Stimulated activated naive B cell treated with anti-CD40 and anti-IgM and Interleukin-4, amounts not matched to agents 10 μg/mL and 1 μg/mL and 100 μg/mL, for 72 hours (primary cell): ENCODE data around the gene INSYN2A.

Experiments used
- ATAC-seq, 2 donors: fragments of 150-1000 bp; cut with Tn5 transposase; replicated peaks; 2 replicates each; pipeline ENCODE4 v1.10.0; 2021; ENCODE audit warnings: moderate library complexity in 1 of 2
- DNase-seq: peaks from one replicate; pipeline ENCODE4 v3.0.0; 2021
- H3K27ac Mint-ChIP-seq: one replicate; pipeline ENCODE4 v1.8.0; 2022; ENCODE audit warnings: mild to moderate bottlenecking, mixed read lengths
- H3K27me3 Mint-ChIP-seq, 2 donors: one replicate each; pipeline ENCODE4 v1.8.0; 2022; ENCODE audit warnings: mixed read lengths in 2 of 2
- H3K36me3 Mint-ChIP-seq, 2 donors: one replicate each; pipeline ENCODE4 v1.8.0; 2022; ENCODE audit warnings: mixed read lengths in 2 of 2, mild to moderate bottlenecking in 1 of 2
- H3K4me1 Mint-ChIP-seq, 2 donors: one replicate each; pipeline ENCODE4 v1.8.0; 2022; ENCODE audit warnings: mixed read lengths in 2 of 2, mild to moderate bottlenecking in 1 of 2
- H3K4me3 Mint-ChIP-seq, 2 donors: one replicate each; pipeline ENCODE4 v1.8.0; 2022; ENCODE audit warnings: mild to moderate bottlenecking in 2 of 2, mixed read lengths in 2 of 2, moderate library complexity in 1 of 2
- H3K9me3 Mint-ChIP-seq, 2 donors: one replicate each; pipeline ENCODE4 v1.8.0; 2022; ENCODE audit warnings: mixed read lengths in 2 of 2, mild to moderate bottlenecking in 1 of 2

Gene INSYN2A, protein sequence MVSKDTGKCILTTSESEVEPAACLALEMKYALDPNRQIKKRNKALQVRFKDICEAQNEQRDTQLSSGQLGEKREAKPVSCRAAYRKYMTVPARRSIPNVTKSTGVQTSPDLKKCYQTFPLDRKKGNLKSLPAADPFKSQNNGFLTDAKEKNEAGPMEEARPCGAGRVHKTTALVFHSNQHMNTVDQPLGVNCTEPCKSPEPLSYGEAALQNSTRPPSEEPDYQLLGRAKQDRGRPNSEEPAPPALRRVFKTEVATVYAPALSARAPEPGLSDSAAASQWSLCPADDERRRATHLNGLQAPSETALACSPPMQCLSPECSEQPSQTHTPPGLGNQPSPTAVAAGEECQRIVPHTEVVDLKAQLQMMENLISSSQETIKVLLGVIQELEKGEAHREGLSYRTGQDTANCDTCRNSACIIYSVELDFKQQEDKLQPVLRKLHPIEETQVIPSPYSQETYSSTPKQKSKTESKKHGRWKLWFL

DNA sequence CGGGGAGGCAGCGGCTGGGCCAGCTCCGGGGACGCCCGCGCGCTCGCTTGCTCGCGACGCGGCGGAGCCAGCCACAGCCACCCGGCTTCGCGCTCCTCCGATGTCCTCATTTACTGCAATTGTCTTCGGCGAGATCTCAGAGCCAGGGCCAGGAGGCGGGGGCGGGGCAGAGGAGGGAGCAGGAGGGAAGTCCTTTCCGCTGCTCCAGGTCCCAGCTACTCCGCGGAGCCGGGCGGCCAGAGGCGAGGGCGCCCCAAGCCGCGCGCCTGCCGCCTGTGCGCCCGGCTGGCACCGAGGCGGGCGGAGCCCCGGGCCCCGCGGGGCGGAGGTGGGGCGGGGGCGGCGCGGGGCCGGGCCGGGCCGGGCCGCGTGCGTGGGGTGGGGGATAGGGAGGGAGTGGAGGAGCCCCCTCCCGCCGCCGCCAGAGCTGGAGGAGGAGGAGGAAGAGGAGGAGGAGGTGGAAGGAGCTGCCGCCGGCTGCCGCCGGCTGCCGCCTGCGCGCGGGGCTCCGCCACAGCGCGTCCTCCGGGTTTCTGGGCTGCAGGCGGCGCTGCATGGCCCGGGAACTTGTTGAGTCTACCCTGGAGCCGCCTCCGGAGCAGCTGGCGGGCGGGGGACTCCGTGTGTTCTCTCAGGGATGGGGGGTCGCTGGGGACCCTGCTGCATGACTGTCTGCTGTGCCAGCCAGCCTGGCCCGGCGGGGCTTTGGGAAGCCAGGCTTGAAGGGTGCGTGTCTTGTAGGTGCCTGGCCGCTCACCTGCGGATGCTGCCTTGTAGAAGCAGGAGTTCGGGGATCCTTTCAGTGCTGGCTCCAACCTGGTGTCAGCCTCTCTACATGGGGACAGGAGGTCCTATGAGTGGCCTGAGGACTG lies at the start of gene INSYN2A:
TSS of gene INSYN2A (minus strand) at position 310 of the 872 bp plus-strand sequence. CDS start 20,196 bp downstream, outside the sequence.
- Mint-ChIP-seq H3K27ac (no peak within 1 kb of the TSS), H3K9me3 (no peaks in the 10 kb centered on the region), H3K27me3 (peaks cover 30 to 31% of the 10 kb centered on the region in 2 donors), H3K4me1 (no peaks in the 10 kb centered on the region), H3K36me3 (no peaks in the 10 kb centered on the region), H3K4me3 (no peak within 1 kb of the TSS)
- DNase-seq (no peak), ATAC-seq (no peak)

DNA sequence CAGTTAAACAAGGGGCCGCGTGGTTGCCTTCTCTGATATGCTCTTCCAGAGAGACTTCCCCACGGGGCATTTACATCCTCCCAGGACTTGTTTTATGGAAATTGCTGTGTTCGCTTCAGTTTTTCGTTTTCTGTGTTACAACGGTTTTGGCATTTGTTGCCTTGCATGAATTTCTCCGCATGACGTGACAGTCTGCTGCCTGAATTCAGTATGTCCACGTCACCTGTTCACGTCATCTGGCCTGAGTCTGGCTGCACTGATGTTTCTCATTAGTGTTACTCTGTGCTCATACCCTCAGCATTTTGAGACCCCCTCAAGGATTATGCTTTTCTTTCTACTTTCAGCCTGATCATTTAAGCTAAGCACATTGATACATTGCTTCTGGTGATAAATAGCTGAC lies 49.1 kb upstream of the INSYN2A start:
- Mint-ChIP-seq H3K4me1 (no peaks in the 10 kb centered on the region), H3K27ac (no peak overlapping the region), H3K27me3 (peaks cover 0 to 10% of the 10 kb centered on the region in 2 donors), H3K4me3 (no peak overlapping the region), H3K9me3 (no peaks in the 10 kb centered on the region), H3K36me3 (no peaks in the 10 kb centered on the region)
- DNase-seq = no peak
- no peak for ATAC-seq

DNA sequence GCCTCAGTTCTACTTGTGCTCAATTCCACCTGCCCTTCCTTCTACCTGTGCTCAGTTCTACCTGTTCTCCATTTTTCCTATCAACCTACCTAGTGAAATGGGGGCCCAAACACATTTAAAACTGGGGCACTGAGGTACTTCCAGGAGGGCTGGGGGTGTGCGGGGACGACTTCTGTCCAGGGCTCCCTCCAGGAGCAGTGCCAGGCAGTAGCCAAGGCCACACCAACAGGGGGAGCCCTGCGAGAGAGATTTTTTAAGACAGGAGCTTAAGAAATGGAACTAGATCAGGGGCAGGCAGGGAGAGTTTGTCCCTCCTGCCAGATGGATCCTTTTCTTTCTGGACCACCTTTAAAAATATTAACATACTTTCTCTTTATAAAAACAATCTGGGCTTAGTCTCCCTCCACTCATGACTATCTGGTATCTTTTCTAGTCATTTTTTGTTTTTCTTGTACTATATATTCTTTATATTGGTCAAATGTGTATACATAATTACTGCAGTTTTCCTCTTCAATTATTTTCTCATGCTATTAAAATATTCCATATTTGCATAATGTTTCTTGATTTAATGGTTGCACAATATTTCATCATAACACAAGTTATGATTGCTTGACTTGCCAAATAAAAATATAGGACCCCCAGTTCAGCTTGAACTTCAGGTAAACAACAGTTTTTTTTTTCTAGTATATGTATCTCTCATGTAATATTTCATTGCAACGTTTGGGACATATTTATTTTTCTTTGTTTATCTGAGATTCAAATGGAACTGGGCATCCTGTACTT lies 47.3 kb upstream of the INSYN2A start:
- Mint-ChIP-seq H3K27me3 (peaks cover 0 to 10% of the 10 kb centered on the region in 2 donors), H3K4me1 (no peaks in the 10 kb centered on the region), H3K4me3 (no peak overlapping the region), H3K9me3 (no peaks in the 10 kb centered on the region), H3K36me3 (no peaks in the 10 kb centered on the region), H3K27ac (no peak overlapping the region)
- DNase-seq (no peak), ATAC-seq (peak; percentile 33 to 38)

DNA sequence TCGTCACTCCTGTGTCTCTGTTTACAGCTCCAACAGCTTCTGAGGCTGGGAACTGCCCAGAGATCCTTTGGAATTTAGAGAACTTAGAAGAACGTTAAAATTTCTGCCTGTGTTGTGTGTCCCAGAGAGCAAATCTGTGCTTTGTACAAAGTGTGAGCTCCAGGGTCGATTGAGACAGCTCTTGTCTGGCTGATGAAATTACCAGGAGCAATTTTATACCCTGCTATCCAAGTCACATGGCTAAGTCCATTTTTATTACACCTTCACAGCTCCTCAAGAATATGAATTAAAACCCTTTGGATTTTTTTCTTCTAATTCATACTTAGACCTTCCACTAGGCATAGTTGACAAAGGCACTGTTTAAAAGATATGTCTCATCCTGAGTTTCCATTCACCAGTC lies 46.5 kb upstream of the INSYN2A start:
- no peak for ATAC-seq
- H3K4me1 Mint-ChIP-seq = no peaks in the 10 kb centered on the region
- H3K4me3 Mint-ChIP-seq = no peak overlapping the region

DNA sequence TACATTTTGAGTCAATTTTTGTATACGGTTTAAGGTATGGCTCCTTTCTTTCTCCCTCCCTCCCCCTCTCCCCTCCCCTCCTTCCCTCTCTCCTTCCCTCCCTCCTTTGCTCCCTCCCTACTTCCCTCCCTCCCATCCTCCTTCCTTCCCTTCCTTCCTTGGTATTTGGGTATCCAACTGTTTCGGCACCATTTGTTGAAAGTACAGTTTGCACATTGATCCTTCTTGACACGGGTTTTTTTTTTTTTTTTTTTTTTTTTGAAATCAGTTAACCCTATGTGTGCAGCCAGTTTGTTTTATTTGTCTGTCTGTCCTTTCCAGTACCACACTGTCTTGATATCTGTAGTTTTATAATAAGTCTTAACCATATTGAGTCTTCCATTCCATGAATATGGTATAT lies 39.9 kb upstream of the INSYN2A start:
- Mint-ChIP-seq H3K27ac (no peak overlapping the region), H3K4me3 (no peak overlapping the region), H3K4me1 (no peaks in the 10 kb centered on the region), H3K36me3 (no peaks in the 10 kb centered on the region), H3K27me3 (peaks cover 0 to under 1% of the 10 kb centered on the region in 2 donors), H3K9me3 (no peaks in the 10 kb centered on the region)
- DNase-seq (no peak), ATAC-seq (no peak)

More for the DNA sequence above, 46.5 kb upstream of the INSYN2A start:
- Mint-ChIP-seq H3K27me3 (peaks cover 0 to 10% of the 10 kb centered on the region in 2 donors), H3K27ac (no peak overlapping the region), H3K36me3 (no peaks in the 10 kb centered on the region), H3K9me3 (no peaks in the 10 kb centered on the region)
- no peak for DNase-seq

DNA sequence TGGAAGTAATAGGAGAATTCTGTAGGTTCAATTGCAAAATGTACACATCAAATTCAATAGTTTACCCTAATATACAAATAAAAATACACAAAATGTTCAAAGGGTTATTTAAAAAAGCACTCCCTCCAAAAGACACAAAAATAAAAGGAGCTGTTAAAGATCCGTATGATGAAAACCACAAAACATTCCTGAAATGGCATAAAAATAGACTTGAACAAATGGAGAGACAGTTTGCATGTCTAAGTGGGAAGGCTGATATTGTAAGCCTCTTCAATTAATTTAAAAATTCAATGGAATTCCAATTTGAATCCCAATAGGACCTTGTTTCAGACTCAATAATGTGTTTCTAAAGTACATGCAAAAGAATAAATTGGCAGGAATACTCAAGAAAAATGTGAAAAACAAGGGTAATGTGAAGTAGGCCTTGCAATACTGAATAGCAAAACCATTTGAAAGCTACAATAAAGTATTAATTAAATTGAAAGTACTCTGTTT lies 38.0 kb upstream of the INSYN2A start:
- ATAC-seq (no peak), DNase-seq (no peak)
- Mint-ChIP-seq H3K27ac (no peak overlapping the region), H3K4me1 (no peaks in the 10 kb centered on the region), H3K36me3 (no peaks in the 10 kb centered on the region), H3K4me3 (no peak overlapping the region), H3K27me3 (no peaks in the 10 kb centered on the region), H3K9me3 (no peaks in the 10 kb centered on the region)

DNA sequence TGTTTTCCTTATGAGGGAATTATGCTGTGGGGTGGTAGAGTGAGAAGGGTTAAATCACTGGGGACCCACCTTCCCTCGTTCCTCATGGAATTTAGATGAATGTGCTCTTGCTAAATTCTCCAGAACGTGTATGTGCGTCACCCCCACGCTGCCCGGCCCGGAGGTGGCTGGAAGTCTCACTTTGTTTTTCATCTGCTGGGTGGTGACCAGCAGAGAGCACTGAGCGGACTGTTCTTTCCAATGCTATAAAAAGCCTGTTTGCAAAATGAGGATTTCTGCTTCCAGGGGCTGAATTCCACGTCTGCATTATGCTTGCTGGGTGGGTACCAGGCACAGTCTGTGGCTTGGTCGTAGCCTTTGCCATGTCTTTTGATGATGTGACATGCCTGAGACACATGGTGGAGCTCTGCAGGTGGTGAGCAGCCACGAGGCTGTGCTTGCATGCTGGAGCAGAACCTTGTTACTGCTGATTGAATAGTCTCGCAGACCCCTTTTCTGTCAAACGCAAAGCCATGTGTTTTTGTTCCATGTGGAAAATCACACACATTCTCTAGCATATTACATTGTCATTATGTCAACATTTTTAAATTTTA lies 31.9 kb upstream of the INSYN2A start:
- no peaks in the 10 kb centered on the region for H3K27me3 Mint-ChIP-seq
- ATAC-seq = no peak
- H3K36me3 Mint-ChIP-seq = no peaks in the 10 kb centered on the region
- H3K4me1 Mint-ChIP-seq = no peaks in the 10 kb centered on the region
- no peak overlapping the region for H3K4me3 Mint-ChIP-seq
- H3K27ac Mint-ChIP-seq = no peak overlapping the region
- no peak for DNase-seq
- peaks cover 0 to 5% of the 10 kb centered on the region in 2 donors for H3K9me3 Mint-ChIP-seq

DNA sequence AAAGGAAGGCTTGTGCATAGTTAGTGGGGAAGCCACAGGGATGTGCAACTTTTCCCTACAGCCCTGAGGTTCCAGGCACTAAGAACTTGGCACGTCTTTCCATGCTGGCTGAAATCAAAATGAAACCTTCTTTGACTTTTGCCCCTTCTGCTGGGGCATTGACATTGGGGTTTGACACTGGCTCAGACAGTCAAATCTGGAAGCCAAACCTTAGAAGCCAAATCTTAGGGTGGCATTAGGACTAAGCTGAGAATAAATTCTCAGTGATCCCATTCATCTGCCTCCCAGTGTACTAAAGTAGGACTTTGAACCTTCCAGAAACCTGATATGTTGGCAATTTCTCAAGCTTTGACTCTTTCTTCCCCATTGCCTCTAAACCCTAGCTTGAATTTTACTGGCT lies 31.3 kb upstream of the INSYN2A start:
- DNase-seq (no peak), ATAC-seq (no peak)
- Mint-ChIP-seq H3K4me1 (no peaks in the 10 kb centered on the region), H3K27ac (no peak overlapping the region), H3K9me3 (peaks cover 0 to 5% of the 10 kb centered on the region in 2 donors), H3K36me3 (no peaks in the 10 kb centered on the region), H3K4me3 (no peak overlapping the region), H3K27me3 (no peaks in the 10 kb centered on the region)

DNA sequence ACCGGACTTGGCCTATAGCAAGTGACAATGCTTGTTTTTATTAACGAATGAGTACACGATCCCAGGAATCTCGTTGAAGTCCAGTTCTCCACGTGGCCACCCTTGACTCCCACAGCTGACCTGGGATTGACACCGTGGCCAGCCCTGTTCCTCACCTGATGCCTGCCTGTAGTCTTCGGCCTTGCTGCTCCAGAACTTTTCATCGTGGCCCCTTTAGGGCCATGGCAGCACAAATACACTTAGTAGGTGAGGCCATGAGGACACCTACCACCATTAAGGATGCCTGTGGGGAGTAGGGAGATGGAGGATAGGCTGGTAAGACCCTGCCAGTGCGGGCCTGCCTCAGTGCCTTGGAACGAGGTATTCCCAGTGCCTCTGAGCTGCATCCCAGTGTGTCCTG lies 30.6 kb upstream of the INSYN2A start:
- no peak for DNase-seq
- H3K4me1 Mint-ChIP-seq = no peaks in the 10 kb centered on the region
- H3K4me3 Mint-ChIP-seq = no peak overlapping the region
- no peak overlapping the region for H3K27ac Mint-ChIP-seq
- H3K27me3 Mint-ChIP-seq = no peaks in the 10 kb centered on the region
- no peaks in the 10 kb centered on the region for H3K36me3 Mint-ChIP-seq
- H3K9me3 Mint-ChIP-seq = peaks cover 0 to 5% of the 10 kb centered on the region in 2 donors
- ATAC-seq = no peak

DNA sequence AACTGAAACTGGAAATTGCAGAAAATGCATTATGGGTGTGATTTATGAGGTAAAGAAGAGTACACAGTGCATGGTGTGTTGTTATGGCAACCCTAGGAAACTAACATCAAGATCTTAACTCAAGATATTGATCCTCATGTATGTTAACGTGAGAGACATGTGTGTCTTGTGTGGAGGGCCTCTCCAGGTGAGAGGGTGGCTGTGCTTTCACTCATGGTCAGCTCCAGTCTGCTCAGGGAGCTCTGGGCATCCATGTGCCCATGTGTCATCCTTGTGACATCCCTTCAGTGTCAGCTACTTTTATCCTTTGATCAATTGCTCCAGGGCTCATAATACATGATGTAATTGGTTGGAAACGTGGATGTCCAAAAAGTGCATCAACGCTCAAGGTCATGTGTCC lies 24.9 kb upstream of the INSYN2A start:
- Mint-ChIP-seq H3K4me3 (no peak overlapping the region), H3K27me3 (no peaks in the 10 kb centered on the region), H3K27ac (no peak overlapping the region), H3K4me1 (no peaks in the 10 kb centered on the region), H3K9me3 (peaks cover 0 to 3% of the 10 kb centered on the region in 2 donors), H3K36me3 (no peaks in the 10 kb centered on the region)
- DNase-seq = no peak
- ATAC-seq = no peak

DNA sequence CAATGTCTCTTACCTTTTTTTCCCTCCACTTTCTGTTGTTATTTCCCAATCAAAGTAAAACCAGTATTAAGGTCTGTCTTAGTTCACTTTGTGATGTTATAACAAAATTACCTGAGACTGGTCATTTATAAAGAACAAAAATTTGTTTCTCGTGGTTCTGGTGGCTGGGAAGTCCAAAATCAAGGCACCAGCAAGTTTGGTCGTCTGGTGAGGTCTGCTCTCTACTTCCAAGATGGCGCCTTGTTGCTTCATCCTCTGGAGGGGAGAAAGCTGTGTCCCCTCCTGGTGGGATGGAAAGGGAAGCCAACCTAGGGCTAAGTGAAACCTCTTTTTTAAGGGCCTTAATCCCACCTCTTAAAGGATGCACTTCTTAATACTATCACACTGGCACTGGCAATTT lies 22.3 kb upstream of the INSYN2A start:
- H3K4me3 Mint-ChIP-seq = no peak overlapping the region
- DNase-seq (no peak), ATAC-seq (no peak)
- no peaks in the 10 kb centered on the region for H3K36me3 Mint-ChIP-seq
- peaks cover 0 to 3% of the 10 kb centered on the region in 2 donors for H3K27me3 Mint-ChIP-seq
- no peaks in the 10 kb centered on the region for H3K4me1 Mint-ChIP-seq
- peaks cover 0 to 3% of the 10 kb centered on the region in 2 donors for H3K9me3 Mint-ChIP-seq
- H3K27ac Mint-ChIP-seq = no peak overlapping the region

DNA sequence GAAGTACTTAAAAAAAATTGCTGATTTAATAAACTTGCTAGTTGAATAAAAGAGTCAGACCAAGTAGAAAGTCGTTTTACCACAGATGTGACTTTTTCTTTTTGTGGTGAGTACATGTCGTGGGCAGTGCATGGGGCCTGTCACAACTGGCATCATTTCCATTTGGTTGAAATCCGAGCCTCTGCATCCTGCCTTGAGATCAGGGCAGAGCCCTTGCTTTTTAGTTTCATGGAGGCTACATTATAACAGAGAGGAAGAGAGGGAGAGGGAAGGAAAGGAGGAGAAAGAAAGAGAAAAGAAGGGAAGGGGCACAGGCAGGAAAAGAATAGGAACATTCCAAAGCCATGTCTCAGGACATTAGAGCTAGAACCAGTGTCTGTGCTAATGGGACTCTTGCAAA lies 20.4 kb upstream of the INSYN2A start:
- H3K27me3 Mint-ChIP-seq = peaks cover 0 to 3% of the 10 kb centered on the region in 2 donors
- H3K4me1 Mint-ChIP-seq = no peaks in the 10 kb centered on the region
- H3K4me3 Mint-ChIP-seq = no peak overlapping the region
- no peaks in the 10 kb centered on the region for H3K36me3 Mint-ChIP-seq
- ATAC-seq (no peak), DNase-seq (no peak)
- peaks cover 0 to 3% of the 10 kb centered on the region in 2 donors for H3K9me3 Mint-ChIP-seq
- H3K27ac Mint-ChIP-seq = no peak overlapping the region

DNA sequence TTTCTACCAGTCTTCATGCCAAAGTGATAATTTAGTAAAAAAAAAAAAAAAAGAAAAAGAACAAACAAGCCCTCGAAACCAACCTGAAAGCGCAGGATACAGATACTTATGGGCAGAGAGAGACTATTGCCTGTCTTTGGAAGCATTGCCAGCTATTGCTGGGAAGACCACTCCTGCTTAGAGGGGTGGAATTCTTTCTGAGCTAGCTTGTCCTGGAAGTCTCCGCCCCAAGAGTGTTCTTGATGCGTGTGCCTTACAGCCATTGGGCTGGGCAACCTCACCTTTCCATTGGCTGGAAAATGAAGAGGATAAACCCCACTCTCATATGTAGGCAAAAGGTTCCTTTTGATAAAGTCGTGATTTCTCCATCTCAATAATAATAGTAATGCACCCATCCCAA lies 19.9 kb upstream of the INSYN2A start:
- ATAC-seq = no peak
- H3K27ac Mint-ChIP-seq = no peak overlapping the region

More for the DNA sequence above, 19.9 kb upstream of the INSYN2A start:
- H3K4me1 Mint-ChIP-seq = no peaks in the 10 kb centered on the region
- no peaks in the 10 kb centered on the region for H3K36me3 Mint-ChIP-seq
- H3K27me3 Mint-ChIP-seq = peaks cover 0 to 3% of the 10 kb centered on the region in 2 donors
- peaks cover 0 to 3% of the 10 kb centered on the region in 2 donors for H3K9me3 Mint-ChIP-seq
- H3K4me3 Mint-ChIP-seq = no peak overlapping the region
- DNase-seq = no peak
